ENCODE data around the gene ST8SIA1. TPM values are rescaled to one million over a fixed set of nuclear protein-coding genes. Genes with fewer than 3 reads are reported as not detected.
"Not testable (repeated sequence)": the region's sequence is repeated elsewhere in the genome, so short reads cannot be mapped to it uniquely, and the experiment has no call there.

Gene ST8SIA1
- total RNA-seq: 0.54 TPM

DNA sequence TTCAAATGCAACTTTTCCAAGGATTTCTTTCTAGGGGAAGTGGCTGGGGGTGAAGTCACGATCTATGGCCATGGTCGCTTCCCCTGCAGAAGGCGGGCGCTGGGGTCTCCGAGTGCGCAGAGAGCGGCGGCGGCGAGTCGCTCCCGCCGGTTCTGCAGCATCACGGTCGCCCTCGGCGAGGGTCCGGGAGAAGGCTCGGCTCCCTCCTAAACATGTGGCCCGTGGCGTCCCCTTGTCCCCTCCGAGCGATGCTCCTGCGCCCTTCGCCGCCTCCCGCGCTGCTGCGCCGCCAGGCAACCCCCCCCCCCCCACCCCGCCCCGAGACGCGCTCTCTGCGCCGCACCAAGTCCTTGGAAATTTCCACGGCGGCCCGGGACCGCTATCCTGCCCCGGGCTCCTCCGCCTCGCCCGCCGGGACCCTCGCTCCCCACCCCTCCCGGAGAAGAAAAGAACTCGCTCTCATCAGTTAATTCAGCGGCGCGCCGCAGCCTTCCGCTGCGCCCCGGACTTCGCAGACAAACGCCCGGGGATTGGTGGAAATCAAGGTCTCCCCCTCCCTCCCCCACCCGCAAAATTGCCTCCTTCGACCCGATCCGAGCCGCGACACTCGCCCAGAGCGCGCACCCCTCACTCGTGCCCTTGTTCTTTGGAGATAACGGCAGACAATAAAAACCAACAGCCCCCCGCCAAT lies at the start of gene ST8SIA1:
ST8SIA1 (minus strand) TSS at position 298 of the 691 bp plus-strand sequence. CDS start 475 bp downstream, outside the sequence.
- peak in 2 of 3 donors; percentile 35 to 44 for DNase-seq (ENCODE audit: low read depth in 2 of 3, low spot score in 2 of 3)

- DNase-seq (ENCODE audit: low read depth in 2 of 3, low spot score in 2 of 3): peak in 2 of 3 donors; percentile 76 to 96
These were observed 45.5 kb upstream of the ST8SIA1 start for GRCh38 chr12:22380031-22380430.

- DNase-seq (ENCODE audit: low read depth in 2 of 3, low spot score in 2 of 3): peak in 1 of 3 donors; percentile 36
These were observed 43.4 kb upstream of the ST8SIA1 start for GRCh38 chr12:22377731-22378496.

DNA sequence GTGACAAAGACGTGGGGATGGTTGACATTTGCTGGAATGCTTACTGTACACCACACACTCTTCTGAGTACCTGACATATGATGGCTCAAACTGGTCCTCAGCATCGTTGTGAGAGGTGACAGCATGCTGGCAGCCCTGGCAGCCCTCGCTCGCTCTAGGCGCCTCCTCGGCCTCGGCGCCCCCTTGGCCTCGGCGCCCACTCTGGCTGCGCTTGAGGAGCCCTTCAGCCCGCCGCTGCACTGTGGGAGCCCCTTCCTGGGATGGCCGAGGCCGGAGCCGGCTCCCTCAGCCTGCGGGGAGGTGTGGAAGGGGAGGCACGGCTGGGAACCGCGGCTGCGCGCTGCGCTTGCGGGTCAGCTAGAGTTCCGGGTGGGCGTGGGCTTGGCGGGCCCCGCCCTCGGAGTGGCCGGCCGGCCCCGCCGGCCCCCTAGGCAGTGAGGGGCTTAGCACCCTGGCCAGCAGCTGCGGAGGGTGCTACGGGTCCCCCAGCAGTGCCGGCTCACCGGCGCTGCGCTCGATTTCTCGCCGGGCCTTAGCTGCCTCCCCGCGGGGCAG lies 42.2 kb upstream of the ST8SIA1 start:
- not testable (repeated sequence) for DNase-seq (ENCODE audit: low read depth in 2 of 3, low spot score in 2 of 3)

- no peak for DNase-seq (ENCODE audit: low read depth in 2 of 3, low spot score in 2 of 3)
These were observed 40.0 kb upstream of the ST8SIA1 start for GRCh38 chr12:22374508-22374907.

GRCh38 chr12:22372277-22372837 lies 37.9 kb upstream of the ST8SIA1 start:
- DNase-seq (ENCODE audit: low read depth in 2 of 3, low spot score in 2 of 3): no peak

DNA sequence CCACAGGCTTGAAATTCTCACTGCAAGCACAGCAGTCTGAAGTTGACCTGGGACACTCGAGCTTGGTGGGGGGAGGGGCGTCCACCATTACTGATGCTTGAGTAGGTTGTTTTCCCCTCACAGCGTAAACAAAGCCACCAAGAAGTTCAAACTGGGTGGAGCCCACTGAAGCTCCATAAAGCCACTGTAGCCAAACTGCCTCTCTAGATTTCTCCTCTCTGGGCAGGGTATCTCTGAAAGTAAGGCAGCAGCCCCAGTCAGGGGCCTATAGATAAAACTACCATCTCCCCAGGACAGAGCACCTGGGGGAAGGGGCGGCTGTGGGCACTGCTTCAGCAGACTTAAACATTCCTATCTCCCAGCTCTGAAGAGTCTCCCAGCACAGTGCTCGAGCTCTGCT lies 31.7 kb upstream of the ST8SIA1 start:
- DNase-seq (ENCODE audit: low read depth in 2 of 3, low spot score in 2 of 3): no peak

DNA sequence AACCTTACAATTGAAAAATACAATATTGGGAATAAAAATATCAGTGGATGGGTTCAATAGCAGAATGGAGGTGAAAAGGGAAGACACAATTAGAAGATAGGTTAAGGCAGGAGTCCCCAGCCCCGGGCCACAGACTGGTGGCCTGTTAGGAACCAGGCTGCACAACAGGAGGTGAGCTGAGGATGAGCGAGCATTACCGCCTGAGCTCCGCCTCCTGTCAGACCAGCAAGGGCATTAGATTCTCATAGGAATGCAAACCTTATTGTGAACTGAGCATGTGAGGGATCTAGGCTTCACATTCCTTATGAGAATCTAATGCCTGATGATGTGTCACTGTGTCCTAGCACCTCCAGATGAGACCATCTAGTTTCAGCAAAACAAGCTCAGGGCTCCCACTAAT lies 27.3 kb upstream of the ST8SIA1 start:
- DNase-seq (ENCODE audit: low read depth in 2 of 3, low spot score in 2 of 3): no peak

- DNase-seq (ENCODE audit: low read depth in 2 of 3, low spot score in 2 of 3): peak in 1 of 3 donors; percentile 47
These were observed 26.3 kb upstream of the ST8SIA1 start for GRCh38 chr12:22360774-22361173.

GRCh38 chr12:22357531-22357930 lies 23.0 kb upstream of the ST8SIA1 start:
- no peak for DNase-seq (ENCODE audit: low read depth in 2 of 3, low spot score in 2 of 3)

DNA sequence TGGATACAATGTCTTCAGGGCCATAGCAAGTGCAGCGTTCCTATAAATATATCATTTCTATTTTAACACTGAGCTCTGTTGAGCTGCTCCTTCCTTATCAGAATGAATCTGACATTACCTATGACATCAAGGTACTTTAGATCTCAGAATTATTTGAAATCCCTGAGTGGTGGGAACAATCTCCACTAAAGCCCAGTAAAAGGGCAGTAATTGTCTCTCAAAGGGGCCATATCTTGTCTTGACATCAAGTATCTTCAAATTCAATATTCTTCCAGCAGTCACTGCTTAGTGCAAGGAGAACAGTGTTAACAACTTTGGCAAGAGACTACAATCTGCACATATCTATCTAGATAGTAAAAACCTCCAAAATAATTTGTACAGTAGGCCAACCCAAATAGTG lies 21.7 kb upstream of the ST8SIA1 start:
- DNase-seq (ENCODE audit: low read depth in 2 of 3, low spot score in 2 of 3): no peak

GRCh38 chr12:22355011-22355580 lies 20.6 kb upstream of the ST8SIA1 start:
- DNase-seq (ENCODE audit: low read depth in 2 of 3, low spot score in 2 of 3): no peak

- no peak for DNase-seq (ENCODE audit: low read depth in 2 of 3, low spot score in 2 of 3)
These were observed 19.3 kb upstream of the ST8SIA1 start for GRCh38 chr12:22353615-22354325.

GRCh38 chr12:22350886-22351285 lies 16.4 kb upstream of the ST8SIA1 start:
- DNase-seq (ENCODE audit: low read depth in 2 of 3, low spot score in 2 of 3): no peak

GRCh38 chr12:22348208-22348607 lies 13.7 kb upstream of the ST8SIA1 start:
- no peak for DNase-seq (ENCODE audit: low read depth in 2 of 3, low spot score in 2 of 3)

GRCh38 chr12:22340143-22340542 lies 5.6 kb upstream of the ST8SIA1 start:
- no peak for DNase-seq (ENCODE audit: low read depth in 2 of 3, low spot score in 2 of 3)

DNA sequence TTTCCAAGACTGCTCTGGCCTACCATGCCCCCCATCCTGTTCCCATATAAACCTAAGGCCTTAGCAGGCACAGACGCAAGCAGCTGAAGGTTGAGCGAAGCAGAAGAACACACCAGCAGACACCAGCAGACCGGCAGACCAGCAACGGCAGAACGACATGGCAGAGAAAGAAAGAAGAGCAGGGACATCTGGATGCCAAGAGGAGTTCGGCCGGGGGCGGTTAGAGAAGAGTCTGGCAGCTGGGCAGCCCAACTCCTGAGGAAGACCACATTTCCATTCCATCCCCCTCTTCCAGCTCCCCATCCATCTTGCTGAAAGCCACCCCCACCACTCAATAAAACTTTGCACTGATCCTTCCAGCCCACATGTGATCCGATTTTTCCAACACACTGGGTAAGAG lies 5.2 kb upstream of the ST8SIA1 start:
- DNase-seq (ENCODE audit: low read depth in 2 of 3, low spot score in 2 of 3): no peak

DNA sequence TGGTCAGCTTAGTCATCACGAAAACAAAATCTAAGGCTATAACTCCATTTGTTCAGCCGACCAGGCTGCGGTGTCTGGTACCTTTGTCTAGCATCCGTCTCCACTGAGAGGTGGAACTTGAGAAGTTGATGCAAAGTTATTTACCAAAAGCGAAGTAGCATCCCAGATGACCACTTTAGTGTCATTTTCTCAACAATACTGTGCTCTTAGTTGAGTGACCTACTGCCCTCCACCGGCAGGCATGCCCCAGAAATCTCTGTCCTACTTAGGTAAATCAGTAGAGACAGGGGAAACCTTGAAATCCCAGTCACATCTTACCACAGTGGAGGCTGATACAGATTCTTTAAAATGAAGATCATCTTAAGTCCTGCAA lies 1.3 kb upstream of the ST8SIA1 start:
- DNase-seq (ENCODE audit: low read depth in 2 of 3, low spot score in 2 of 3): no peak

- DNase-seq (ENCODE audit: low read depth in 2 of 3, low spot score in 2 of 3): no peak
These were observed 646 bp downstream of the ST8SIA1 start for GRCh38 chr12:22333713-22334409.

GRCh38 chr12:22333186-22333712 lies 1.3 kb downstream of the ST8SIA1 start:
- DNase-seq (ENCODE audit: low read depth in 2 of 3, low spot score in 2 of 3): no peak
